Activated T-helper 2 cell treated with anti-CD3 and anti-CD28 coated beads, Interferon-gamma antibody, Interleukin-2, Interleukin-4, amounts not matched to agents 10 μg/mL and 5 μg/mL and 100 μg/mL, durations not matched to agents 14 hours and 24 hours and 36 hours (primary cell): ENCODE data around the gene TSTD2. TPM values are rescaled to one million over a fixed set of nuclear protein-coding genes. Genes with fewer than 3 reads are reported as not detected.

Experiments
- DNase-seq: peaks from one replicate; pipeline ENCODE4 v3.0.0; 2021; ENCODE audit warnings: low spot score
- H3K27ac Mint-ChIP-seq: one replicate; pipeline ENCODE4 v1.8.0; 2021; ENCODE audit warnings: mixed read lengths
- H3K27me3 Mint-ChIP-seq: one replicate; pipeline ENCODE4 v1.8.0; 2021; ENCODE audit warnings: low read depth, mixed read lengths
- H3K36me3 Mint-ChIP-seq: one replicate; pipeline ENCODE4 v1.8.0; 2021; ENCODE audit warnings: low read depth, mixed read lengths
- H3K4me1 Mint-ChIP-seq: one replicate; pipeline ENCODE4 v1.8.0; 2021; ENCODE audit warnings: low read depth, mixed read lengths
- H3K4me3 Mint-ChIP-seq: one replicate; pipeline ENCODE4 v1.8.0; 2021; ENCODE audit warnings: low read depth, mild to moderate bottlenecking, moderate library complexity, mixed read lengths
- H3K9me3 Mint-ChIP-seq: one replicate; pipeline ENCODE4 v1.8.0; 2021; ENCODE audit warnings: mixed read lengths
- intact Hi-C: fragments of 100-400 bp; cut with micrococcal nuclease; formaldehyde crosslinking; loops from one replicate; pipeline ENCODE4 v1.15.1; 2023
- total RNA-seq: library from RNA; stranded (reverse); gene quantifications from 2 replicates; pipeline ENCODE4 v1.2.3, GENCODE V29; 2022

Gene TSTD2
- total RNA-seq: 18.8 and 19.4 TPM in 2 replicates

DNA sequence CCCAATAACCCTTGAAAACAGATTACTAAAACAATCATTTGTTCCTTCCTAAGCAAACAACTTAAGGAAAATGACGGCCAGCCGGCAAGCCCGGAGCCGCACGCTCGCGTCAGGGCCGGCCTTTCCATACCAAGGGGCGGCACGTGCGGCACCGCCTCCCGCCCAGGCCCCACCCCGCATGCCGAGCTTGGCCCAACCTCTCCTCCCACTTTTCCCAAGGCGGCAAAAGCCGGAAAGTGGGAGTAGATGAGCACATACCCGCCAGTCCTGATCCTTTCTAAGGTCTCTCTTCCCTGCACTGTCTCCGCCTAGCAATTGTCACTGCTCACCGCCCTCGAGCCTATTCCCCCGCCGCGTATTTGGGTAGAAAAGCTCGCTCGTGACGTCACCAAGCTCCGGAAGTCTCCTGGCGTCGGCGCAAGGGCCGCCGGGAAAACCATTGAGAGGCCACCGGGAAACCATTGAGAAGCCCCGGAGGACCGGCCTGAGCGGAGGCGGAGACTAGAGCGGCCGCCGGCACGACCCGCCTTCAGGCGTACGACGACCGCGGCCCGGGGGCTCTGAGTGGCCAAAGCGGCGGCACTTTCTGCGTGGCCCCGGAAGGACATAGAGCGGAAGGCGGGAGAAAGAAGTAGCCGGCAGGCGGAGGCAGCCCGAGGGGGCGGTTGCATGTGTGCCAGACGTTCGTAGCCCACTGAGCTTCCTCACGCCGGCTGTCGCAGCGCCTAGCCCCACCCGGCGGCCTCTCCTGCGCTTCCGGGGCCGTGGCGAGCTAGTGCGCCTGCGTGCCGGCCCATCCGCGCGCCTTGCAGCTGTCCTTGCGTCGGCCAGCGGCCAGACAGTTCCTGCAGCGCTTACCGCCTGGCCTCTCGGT, at the start of gene TSTD2, which contains the start of gene NCBP1:
Gene TSTD2 (minus strand): TSS at position 384 of the 874 bp plus-strand sequence. CDS start 5,806 bp downstream, outside the sequence.
Gene NCBP1 (plus strand): TSS at position 837 of the 874 bp plus-strand sequence. CDS start 61 bp downstream, outside the sequence.
- Mint-ChIP-seq H3K27ac (peak within 1 kb of the TSS; percentile 98), H3K4me3 (peak within 1 kb of the TSS; percentile 89), H3K27me3 (no peaks in the 10 kb centered on the region), H3K4me1 (peaks cover 46% of the 10 kb centered on the region), H3K36me3 (peaks cover 32% of the 10 kb centered on the region), H3K9me3 (no peaks in the 10 kb centered on the region)
- intact Hi-C loops: loop anchor here (1.0 to 10.0 kb wide), 9 partner anchors 64 to 1218 kb away; partner anchors contain the start of genes NANS, TBC1D2, TRMO and XPA
- peak; percentile 96 for DNase-seq

DNA sequence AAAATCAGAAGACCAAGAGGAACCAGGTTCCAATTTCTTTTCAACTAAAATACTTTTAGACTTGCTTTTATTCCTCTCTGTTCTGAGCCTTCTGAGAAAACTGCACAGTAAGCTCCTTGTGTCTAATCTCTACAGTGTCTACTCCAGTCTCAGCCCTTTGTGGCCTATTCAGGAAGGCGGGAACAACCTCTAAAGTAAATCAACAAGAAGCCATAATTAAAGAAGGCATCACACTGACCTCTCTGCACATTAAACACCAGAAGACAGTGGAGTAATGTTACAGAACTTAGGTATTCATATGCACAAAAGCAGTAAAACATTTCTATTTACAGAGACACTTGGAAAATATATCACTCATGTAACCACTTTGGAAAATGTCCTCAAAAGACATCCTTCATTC, 49.1 kb upstream of the TSTD2 start:
- Mint-ChIP-seq H3K27me3 (no peaks in the 10 kb centered on the region), H3K4me3 (no peak overlapping the region), H3K27ac (no peak overlapping the region), H3K4me1 (no peaks in the 10 kb centered on the region), H3K9me3 (no peaks in the 10 kb centered on the region), H3K36me3 (peaks cover 57% of the 10 kb centered on the region)
- intact Hi-C loops: no loop called here
- DNase-seq: no peak

DNA sequence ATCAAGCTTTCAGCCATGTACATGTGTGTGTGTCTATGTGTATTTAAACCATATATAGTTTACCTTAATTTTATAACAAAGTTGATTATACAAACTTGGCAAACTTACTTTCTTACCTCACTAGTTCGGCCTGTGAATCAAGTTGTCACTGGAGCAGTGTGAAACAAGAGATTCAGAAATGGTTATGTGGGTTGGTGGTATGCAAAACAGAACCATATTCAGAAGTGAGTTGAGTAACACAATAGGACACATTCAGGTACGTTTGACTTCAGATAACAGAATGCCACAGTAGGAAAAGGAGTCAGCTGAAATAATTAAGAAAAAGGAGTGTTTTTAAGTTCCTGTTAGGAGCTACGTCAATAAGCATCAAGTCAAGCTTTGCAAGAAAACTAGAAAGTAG, 42.5 kb upstream of the TSTD2 start:
- intact Hi-C loops: no loop called here
- Mint-ChIP-seq H3K36me3 (peaks cover 77% of the 10 kb centered on the region), H3K27me3 (no peaks in the 10 kb centered on the region), H3K4me1 (peaks cover 6% of the 10 kb centered on the region), H3K4me3 (no peak overlapping the region), H3K27ac (no peak overlapping the region), H3K9me3 (no peaks in the 10 kb centered on the region)
- DNase-seq: no peak

DNA sequence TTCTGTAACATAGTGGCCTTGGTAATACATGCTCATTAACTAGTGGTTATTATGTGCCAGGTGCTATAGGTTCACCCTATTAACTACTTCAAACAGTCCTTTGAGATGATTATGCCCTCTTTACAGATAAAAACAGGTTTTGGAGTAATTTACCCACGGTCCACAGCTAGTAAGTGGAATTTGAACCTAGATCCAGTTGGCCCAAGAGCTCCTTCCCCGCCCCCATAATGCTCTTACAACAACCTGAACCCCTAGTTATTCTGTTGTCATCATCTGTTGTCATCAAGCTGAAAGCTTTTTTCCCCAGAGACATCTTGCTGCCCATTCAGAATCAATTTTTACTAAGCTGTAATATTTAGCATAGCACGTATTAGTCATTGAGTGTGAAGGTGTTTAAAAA, 40.8 kb upstream of the TSTD2 start:
- intact Hi-C loops: no loop called here
- no peak overlapping the region for H3K4me3 Mint-ChIP-seq
- no peak for DNase-seq
- peaks cover 80% of the 10 kb centered on the region for H3K36me3 Mint-ChIP-seq
- H3K4me1 Mint-ChIP-seq: peaks cover 6% of the 10 kb centered on the region
- no peaks in the 10 kb centered on the region for H3K9me3 Mint-ChIP-seq
- H3K27ac Mint-ChIP-seq: no peak overlapping the region
- no peaks in the 10 kb centered on the region for H3K27me3 Mint-ChIP-seq

DNA sequence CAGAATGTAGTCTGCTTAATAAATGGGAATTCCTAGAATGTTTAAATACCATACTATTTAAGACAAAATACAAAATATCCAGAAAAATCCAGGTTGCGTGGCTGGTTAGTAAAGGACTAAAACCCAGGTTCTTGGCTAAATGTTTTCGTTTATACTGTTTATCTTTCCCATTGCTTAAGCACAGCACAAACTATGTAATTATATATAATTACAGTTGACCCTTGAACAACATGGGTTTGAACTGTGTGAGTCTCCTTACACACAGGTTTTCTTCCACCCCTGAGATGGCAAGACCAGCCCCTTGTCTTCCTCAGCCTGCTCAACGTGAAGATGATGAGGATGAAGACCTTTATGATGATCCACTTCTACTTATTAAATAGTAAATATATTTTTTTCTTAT, 39.2 kb upstream of the TSTD2 start:
- peaks cover 15% of the 10 kb centered on the region for H3K4me1 Mint-ChIP-seq
- no peaks in the 10 kb centered on the region for H3K27me3 Mint-ChIP-seq
- intact Hi-C loops: no loop called here
- peaks cover 80% of the 10 kb centered on the region for H3K36me3 Mint-ChIP-seq
- no peak for DNase-seq
- H3K4me3 Mint-ChIP-seq: no peak overlapping the region
- H3K9me3 Mint-ChIP-seq: no peaks in the 10 kb centered on the region
- H3K27ac Mint-ChIP-seq: no peak overlapping the region

DNA sequence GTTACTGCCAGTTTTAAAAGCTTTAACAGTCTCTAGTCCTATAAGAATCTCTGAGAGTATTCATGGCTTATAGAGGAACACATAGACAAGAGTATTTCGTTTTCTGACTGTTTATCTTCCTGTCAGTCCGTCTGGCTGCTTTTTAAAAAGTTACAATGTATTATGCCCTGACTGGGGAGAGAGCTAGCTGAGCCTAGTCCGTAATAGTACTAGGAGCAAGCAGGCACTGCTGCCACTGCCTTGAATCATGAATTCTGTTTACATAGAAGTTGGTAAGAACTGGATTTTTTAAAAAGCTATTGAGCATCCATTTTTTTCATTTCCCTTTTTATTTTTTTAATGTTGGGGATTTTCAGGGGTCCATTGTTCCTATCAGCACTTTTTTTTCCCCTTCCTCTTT, 37.4 kb upstream of the TSTD2 start:
- H3K36me3 Mint-ChIP-seq: peaks cover 85% of the 10 kb centered on the region
- H3K27ac Mint-ChIP-seq: no peak overlapping the region

DNA sequence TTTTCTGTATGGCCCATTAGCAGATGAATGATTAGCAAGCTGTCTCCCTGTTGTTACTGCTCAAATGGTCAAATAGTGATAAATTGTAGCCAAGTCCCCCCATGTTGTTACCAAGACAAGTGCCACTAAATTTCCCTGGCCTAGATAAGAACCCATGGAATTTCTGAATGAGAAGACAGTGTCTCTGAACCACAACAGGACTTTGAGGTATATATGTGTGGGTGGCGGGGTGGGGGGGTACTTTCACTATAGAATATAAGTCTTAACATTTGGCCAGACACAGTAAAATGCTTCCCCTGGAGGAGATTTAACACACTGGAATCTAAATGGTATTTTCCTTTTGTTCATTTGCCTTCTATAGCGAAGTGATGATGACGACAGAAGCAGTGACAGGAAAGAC, 35.3 kb upstream of the TSTD2 start:
- H3K36me3 Mint-ChIP-seq: peaks cover 83% of the 10 kb centered on the region
- intact Hi-C loops: no loop called here
- no peak overlapping the region for H3K27ac Mint-ChIP-seq
- H3K4me1 Mint-ChIP-seq: peaks cover 34% of the 10 kb centered on the region
- H3K27me3 Mint-ChIP-seq: no peaks in the 10 kb centered on the region
- DNase-seq: no peak
- no peak overlapping the region for H3K4me3 Mint-ChIP-seq
- no peaks in the 10 kb centered on the region for H3K9me3 Mint-ChIP-seq

More for the DNA sequence above, 37.4 kb upstream of the TSTD2 start:
- peaks cover 28% of the 10 kb centered on the region for H3K4me1 Mint-ChIP-seq
- no peaks in the 10 kb centered on the region for H3K9me3 Mint-ChIP-seq
- no peaks in the 10 kb centered on the region for H3K27me3 Mint-ChIP-seq
- H3K4me3 Mint-ChIP-seq: no peak overlapping the region
- intact Hi-C loops: no loop called here
- DNase-seq: no peak

DNA sequence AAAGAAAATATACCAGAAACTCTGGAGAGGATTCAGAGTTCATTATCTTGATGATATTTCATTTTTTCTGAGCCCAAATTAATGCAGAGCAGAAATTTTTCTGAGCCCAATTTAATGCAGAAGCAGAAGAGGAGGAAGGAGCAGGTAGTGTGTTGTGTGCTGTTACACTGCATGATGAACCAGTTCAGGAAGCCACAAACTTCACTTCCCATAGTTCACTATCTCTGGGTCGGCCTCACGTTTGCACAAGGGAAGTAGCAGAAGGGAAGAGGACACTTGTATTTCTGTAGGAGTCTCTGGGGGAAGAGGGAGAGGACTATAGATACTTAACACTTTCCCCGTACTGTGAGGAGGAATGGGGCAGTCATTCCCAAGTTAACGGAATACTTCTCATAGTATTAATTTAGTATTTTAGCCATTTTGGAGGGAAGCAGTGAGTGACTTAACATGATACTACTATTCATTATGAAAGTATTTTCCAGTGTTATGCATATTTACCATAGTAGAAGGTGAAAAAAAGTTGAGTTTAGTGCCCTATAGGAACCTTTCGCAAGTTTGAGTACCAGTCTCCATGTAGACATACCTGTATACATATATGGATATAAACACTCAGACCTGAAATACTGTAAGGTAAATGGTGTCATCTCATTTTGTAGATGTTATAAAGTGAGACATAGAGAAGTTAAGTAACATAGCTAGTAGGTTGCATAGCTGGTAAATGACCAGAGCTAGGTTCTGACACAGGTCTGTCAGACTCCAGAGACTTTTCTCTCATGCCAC, 33.9 kb upstream of the TSTD2 start:
- no peak overlapping the region for H3K4me3 Mint-ChIP-seq
- DNase-seq: no peak
- no peaks in the 10 kb centered on the region for H3K9me3 Mint-ChIP-seq
- intact Hi-C loops: no loop called here
- H3K4me1 Mint-ChIP-seq: peaks cover 34% of the 10 kb centered on the region
- no peaks in the 10 kb centered on the region for H3K27me3 Mint-ChIP-seq
- peaks cover 89% of the 10 kb centered on the region for H3K36me3 Mint-ChIP-seq
- H3K27ac Mint-ChIP-seq: peak overlapping the region; percentile 54

DNA sequence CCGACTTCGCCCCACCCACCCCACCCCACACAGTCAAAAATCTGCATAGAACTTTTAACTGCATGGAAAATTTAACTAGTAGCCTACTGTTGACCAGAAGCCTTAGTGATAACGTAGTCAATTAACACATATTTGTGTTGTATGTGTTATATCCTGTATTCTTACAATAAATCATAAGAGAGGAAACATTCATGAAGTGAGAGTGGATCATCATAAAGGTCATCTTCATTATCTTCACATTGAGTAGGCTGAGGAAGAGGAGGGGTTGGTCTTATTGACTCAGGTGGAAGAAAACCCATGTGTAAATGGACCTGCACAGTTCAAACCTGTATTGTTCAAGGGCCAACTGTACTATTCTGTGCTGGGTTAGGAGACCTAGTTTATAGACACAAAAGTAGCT, 32.6 kb upstream of the TSTD2 start:
- no peak for DNase-seq
- H3K27me3 Mint-ChIP-seq: no peaks in the 10 kb centered on the region
- H3K27ac Mint-ChIP-seq: no peak overlapping the region
- peaks cover 88% of the 10 kb centered on the region for H3K36me3 Mint-ChIP-seq
- H3K4me1 Mint-ChIP-seq: peaks cover 34% of the 10 kb centered on the region
- no peak overlapping the region for H3K4me3 Mint-ChIP-seq
- intact Hi-C loops: no loop called here
- no peaks in the 10 kb centered on the region for H3K9me3 Mint-ChIP-seq

DNA sequence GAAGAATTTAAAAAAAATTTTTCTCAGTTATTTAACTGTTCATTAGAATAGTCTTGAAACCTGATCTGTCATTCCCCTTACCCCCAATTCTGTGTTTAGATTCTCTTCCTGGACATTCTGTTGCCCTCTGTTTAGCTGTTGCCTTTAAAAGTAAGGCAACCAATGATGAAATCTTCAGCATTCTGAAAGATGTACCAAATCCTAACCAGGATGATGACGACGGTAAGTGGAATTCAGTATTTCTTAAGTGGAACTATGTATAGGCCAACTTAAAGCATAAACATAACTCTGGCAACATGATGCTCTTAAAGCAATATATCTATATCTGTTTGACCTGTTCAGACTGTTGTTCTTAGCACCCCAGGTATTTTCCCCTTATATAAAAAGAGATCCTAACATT, 27.7 kb upstream of the TSTD2 start:
- Mint-ChIP-seq H3K4me1 (peaks cover 10% of the 10 kb centered on the region), H3K36me3 (peaks cover 86% of the 10 kb centered on the region), H3K27ac (no peak overlapping the region), H3K4me3 (no peak overlapping the region), H3K9me3 (no peaks in the 10 kb centered on the region), H3K27me3 (no peaks in the 10 kb centered on the region)
- DNase-seq: no peak
- intact Hi-C loops: no loop called here

DNA sequence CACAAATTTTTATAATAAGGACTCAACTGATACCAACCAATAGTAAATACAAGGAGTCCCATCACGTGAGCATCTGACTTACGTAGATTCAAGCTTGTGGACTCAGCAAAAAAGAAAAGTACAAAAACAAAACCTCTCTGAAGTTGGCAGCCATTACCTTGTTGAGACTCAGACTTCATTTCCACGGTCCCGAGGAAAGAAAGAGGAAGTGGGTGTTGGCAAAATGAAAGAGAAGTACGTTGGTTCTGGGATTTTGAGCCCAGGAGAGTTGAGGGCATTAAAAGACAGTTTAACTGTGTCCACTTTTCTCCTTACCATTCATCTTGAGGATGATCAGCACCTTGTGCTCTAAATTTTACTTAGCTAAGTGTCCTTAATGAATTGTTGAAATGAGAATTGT, 27.2 kb upstream of the TSTD2 start:
- peaks cover 86% of the 10 kb centered on the region for H3K36me3 Mint-ChIP-seq
- no peak for DNase-seq
- H3K27me3 Mint-ChIP-seq: no peaks in the 10 kb centered on the region
- H3K4me1 Mint-ChIP-seq: peaks cover 7% of the 10 kb centered on the region
- H3K27ac Mint-ChIP-seq: no peak overlapping the region
- intact Hi-C loops: no loop called here
- H3K9me3 Mint-ChIP-seq: no peaks in the 10 kb centered on the region
- no peak overlapping the region for H3K4me3 Mint-ChIP-seq

DNA sequence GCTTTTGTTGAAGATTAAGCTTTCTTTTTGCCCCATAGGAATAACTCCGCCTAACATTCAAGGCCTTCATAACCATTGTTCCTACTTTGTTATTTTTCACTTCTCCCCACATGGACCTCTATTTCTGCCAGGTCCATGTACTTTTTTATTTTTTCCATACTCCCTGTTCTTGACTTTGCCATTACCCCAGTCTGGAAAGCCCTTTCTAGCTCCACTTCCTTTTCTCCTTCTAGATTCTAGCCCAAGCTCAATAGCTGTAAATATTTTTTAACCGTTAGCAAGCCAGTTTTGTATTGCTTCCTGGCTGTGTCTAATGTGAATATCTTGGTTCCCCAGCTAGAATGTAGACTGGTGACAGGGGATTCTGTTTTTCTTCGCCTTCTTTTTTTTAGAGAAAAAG, 26.6 kb upstream of the TSTD2 start:
- intact Hi-C loops: no loop called here
- H3K9me3 Mint-ChIP-seq: no peaks in the 10 kb centered on the region
- H3K36me3 Mint-ChIP-seq: peaks cover 85% of the 10 kb centered on the region
- H3K4me1 Mint-ChIP-seq: peaks cover 2% of the 10 kb centered on the region
- H3K27me3 Mint-ChIP-seq: no peaks in the 10 kb centered on the region
- no peak overlapping the region for H3K27ac Mint-ChIP-seq
- DNase-seq: no peak
- no peak overlapping the region for H3K4me3 Mint-ChIP-seq

DNA sequence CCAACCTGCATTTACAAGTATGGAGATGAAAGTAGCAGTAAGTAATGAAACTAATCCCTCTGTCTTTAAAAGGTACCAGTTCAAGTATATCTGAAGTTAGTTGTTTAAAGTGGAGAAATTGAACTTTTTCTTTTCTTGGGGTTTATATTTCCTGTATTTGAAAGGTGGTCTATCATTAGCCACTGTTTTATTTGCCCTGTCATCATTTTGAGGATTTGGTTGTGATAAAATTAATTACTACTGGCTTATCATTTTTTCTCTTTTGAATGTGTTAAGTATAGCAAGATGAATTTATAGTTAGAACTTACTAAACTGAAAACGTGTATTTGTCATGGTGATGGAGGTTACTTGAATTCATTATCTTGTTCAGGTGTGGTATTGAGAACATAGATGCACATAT, 25.5 kb upstream of the TSTD2 start:
- Mint-ChIP-seq H3K27ac (no peak overlapping the region), H3K4me1 (no peaks in the 10 kb centered on the region), H3K9me3 (no peaks in the 10 kb centered on the region), H3K4me3 (no peak overlapping the region), H3K27me3 (no peaks in the 10 kb centered on the region), H3K36me3 (peaks cover 85% of the 10 kb centered on the region)
- DNase-seq: no peak
- intact Hi-C loops: no loop called here
